DOHH2 (cell line): ENCODE data around the gene OR2T12.

Experiments
- H3F3A ChIP-seq: fragments of 200-600 bp; sonication (generic), shearing (Covaris generic); 2 replicates; pipeline ENCODE4 v1.6.0; 2016; ENCODE audit warnings: antibody characterized with exemption, mild to moderate bottlenecking; ENCODE audit not compliant: control insufficient read depth, insufficient read depth
- H3K27ac ChIP-seq: fragments of 200-600 bp; sonication (generic); 2 replicates; pipeline ENCODE4 v1.5.1; 2014; ENCODE audit warnings: low read depth, mild to moderate bottlenecking, low read length, moderate library complexity
- H3K27me3 ChIP-seq: fragments of 200-600 bp; sonication (generic); 2 replicates; pipeline ENCODE4 v1.6.1; 2014; ENCODE audit warnings: mild to moderate bottlenecking, low read length, mixed read lengths; ENCODE audit not compliant: control insufficient read depth
- H3K36me3 ChIP-seq: fragments of 200-600 bp; sonication (generic); 2 replicates; pipeline ENCODE4 v1.6.1; 2014; ENCODE audit warnings: mild to moderate bottlenecking, low read length, moderate library complexity, mixed read lengths; ENCODE audit not compliant: control insufficient read depth
- H3K4me1 ChIP-seq: fragments of 200-600 bp; sonication (generic); 2 replicates; pipeline ENCODE4 v1.6.1; 2014; ENCODE audit warnings: mild to moderate bottlenecking, low read length, mixed read lengths; ENCODE audit not compliant: control insufficient read depth
- H3K4me2 ChIP-seq: fragments of 200-600 bp; sonication (generic); 2 replicates; pipeline ENCODE4 v1.6.0; 2014; ENCODE audit warnings: mild to moderate bottlenecking, low read length, moderate library complexity
- H3K4me3 ChIP-seq: fragments of 200-600 bp; sonication (generic); 2 replicates; pipeline ENCODE4 v1.5.1; 2014; ENCODE audit warnings: mild to moderate bottlenecking, low read length, mixed read lengths
- H3K79me2 ChIP-seq: fragments of 200-600 bp; sonication (generic); 2 replicates; pipeline ENCODE4 v1.6.1; 2014; ENCODE audit warnings: mild to moderate bottlenecking, low read length, mixed read lengths; ENCODE audit not compliant: control insufficient read depth
- H3K9me2 ChIP-seq: fragments of 200-600 bp; sonication (generic); replicated peaks from 2 replicates; pipeline ENCODE4 v1.6.1; 2014; ENCODE audit warnings: mild to moderate bottlenecking, low read length, mixed read lengths; ENCODE audit not compliant: control insufficient read depth
- H3K9me3 ChIP-seq: fragments of 200-600 bp; sonication (generic); 2 replicates; pipeline ENCODE4 v1.6.1; 2014; ENCODE audit warnings: antibody characterized with exemption, low read length, mixed read lengths; ENCODE audit not compliant: control insufficient read depth, insufficient read depth
- H4K20me1 ChIP-seq: fragments of 200-600 bp; sonication (generic); 2 replicates; pipeline ENCODE4 v1.6.0; 2014; ENCODE audit warnings: low read depth, mild to moderate bottlenecking, antibody characterized with exemption, low read length, moderate library complexity; ENCODE audit not compliant: control insufficient read depth, insufficient read depth
- CTCF ChIP-seq: fragments of 200-600 bp; sonication (generic); IDR thresholded peaks from one replicate; pipeline ENCODE4 v1.5.1; 2014; ENCODE audit warnings: antibody characterized with exemption, mild to moderate bottlenecking, low read depth, low read length; ENCODE audit not compliant: poor library complexity, severe bottlenecking
- EZH2phosphoT487 ChIP-seq: fragments of 200-600 bp; sonication (generic); IDR thresholded peaks from 2 replicates; pipeline ENCODE4 v1.6.1; 2017; ENCODE audit warnings: borderline replicate concordance, mild to moderate bottlenecking, antibody characterized with exemption, low read length, moderate library complexity, mixed read lengths

OR2T12 gene

GRCh38 chr1:248243204-248243603 is 60.0 kb downstream of the OR2T12 start:
- Histone ChIP-seq H4K20me1 (0 out of 2 replicates have a peak, but pooled peaks cover 3% of the 10 kb centered on the region), H3K4me1 (no peaks in the 10 kb centered on the region), H3K9me2 (no peaks in the 10 kb centered on the region), H3K79me2 (no peaks in the 10 kb centered on the region), H3K4me2 (no peak overlapping the region), H3K9me3 (no peaks in the 10 kb centered on the region), H3K4me3 (no peak overlapping the region), H3F3A (no peaks in the 10 kb centered on the region), H3K36me3 (no peaks in the 10 kb centered on the region), H3K27me3 (no peaks in the 10 kb centered on the region), H3K27ac (no peak overlapping the region)
- TF ChIP-seq EZH2phosphoT487 (no peak), CTCF (peak; percentile 72)
